Measurements from ENCODE around the gene TNP1.

TNP1 gene

GRCh38 chr2:216819055-216819454, 40.8 kb downstream of the TNP1 start:
- TF ChIP-seq CTCF (IDR thresholded peaks at IDR 0.05; ENCODE audit: control insufficient read depth, extremely low read depth, insufficient read depth) = no peak
- DNase-seq (ENCODE audit: low read depth) = no peak
- no peak overlapping the region for H3K4me3 ChIP-seq (ENCODE audit: low read depth, low read length)

GRCh38 chr2:216810399-216811160, 49.3 kb downstream of the TNP1 start:
- DNase-seq (ENCODE audit: low read depth) = no peak
- H3K4me3 ChIP-seq (ENCODE audit: low read depth, low read length) = no peak overlapping the region
- TF ChIP-seq CTCF (IDR thresholded peaks at IDR 0.05; ENCODE audit: control insufficient read depth, extremely low read depth, insufficient read depth) = no peak

Data from LNCaP clone FGC (cell line).